HG02885 (cell line): ENCODE results near the gene NKAIN4.

ENCODE experiments used
- ATAC-seq: cut with Tn5 transposase; IDR thresholded peaks from one replicate; pipeline ENCODE4 v1.9.1; 2021; ENCODE audit warnings: mild to moderate bottlenecking; ENCODE audit not compliant: unreplicated experiment, poor library complexity

Gene NKAIN4

DNA sequence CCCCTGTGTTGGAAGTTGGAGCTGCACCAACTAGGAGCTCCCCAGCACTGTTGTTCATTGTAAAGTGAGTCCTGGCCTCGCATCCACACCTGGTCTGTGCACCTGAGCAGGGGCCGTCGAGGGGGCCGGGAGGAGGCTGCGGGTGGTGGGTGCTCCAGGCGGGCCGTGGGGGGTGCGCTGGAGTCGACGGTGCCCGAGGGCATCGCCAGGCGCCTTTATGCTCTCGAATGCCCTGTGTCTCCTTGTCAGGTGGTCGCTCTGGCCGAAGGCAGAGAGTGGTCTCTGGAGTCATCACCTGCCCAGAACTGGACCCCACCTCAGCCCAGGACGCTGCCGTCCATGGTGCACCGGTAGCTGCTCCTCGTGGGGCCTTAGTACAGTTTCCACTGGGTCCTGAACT is 22.7 kb upstream of the NKAIN4 start:
- ATAC-seq: no peak

DNA sequence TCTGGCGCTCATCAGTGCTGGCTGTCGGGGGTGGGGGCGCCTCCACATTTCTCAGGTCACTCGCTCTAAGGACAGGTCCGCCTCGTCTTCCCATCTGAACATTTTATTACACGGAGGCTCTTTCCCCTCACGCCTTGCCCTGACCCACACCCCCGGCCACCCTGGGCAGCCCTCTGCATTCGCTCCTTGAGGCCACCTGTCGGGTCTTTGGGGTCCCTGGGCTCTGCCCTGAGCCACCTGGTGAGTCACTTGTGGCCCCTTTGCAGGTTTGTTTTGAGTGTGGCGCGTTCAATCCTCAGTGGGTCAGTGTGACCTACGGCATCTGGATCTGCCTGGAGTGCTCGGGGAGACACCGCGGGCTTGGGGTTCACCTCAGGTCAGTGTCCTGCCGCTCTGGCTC is 21.6 kb upstream of the NKAIN4 start:
- ATAC-seq: no peak

DNA sequence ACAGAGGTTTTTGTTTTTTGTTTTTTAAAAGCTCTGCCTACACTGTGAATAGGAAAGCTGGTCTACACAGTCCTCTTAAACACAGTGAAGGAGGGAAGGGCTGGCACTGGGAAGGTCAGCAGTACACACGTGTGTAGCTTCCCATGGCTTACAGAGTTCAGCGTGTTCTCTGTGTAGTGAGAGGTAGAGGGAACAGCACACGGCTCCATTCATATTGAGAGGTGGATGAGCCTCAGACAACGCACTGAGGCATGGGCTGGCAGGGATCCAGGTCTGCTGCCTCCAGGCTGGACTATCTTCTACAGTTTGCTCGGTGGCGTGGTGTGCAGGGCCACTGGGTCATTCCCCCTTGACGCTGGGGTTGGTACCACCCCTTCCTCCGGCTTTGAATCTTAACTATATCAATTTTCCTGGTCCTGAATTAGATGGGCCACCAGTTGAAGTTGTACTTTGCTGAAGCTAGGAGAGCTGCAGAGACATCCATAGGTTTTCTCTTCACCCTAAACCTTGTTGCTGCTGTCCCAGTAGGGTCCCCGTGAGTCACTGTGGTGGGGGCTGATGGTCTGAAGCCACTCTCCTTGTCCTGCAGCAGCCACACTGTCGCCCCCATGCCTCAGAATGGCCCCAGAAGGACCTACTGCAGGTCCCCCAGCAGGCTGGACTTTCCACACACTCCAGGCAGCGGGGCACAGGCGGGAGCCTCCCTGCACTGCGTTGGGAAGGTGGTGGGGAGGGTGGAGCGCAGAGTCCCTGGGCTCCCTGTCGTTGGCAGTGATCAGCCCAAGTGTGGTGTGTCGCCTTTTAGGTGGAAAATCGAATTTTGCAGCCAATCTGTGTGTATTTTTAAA is 20.3 kb upstream of the NKAIN4 start:
- no peak for ATAC-seq

DNA sequence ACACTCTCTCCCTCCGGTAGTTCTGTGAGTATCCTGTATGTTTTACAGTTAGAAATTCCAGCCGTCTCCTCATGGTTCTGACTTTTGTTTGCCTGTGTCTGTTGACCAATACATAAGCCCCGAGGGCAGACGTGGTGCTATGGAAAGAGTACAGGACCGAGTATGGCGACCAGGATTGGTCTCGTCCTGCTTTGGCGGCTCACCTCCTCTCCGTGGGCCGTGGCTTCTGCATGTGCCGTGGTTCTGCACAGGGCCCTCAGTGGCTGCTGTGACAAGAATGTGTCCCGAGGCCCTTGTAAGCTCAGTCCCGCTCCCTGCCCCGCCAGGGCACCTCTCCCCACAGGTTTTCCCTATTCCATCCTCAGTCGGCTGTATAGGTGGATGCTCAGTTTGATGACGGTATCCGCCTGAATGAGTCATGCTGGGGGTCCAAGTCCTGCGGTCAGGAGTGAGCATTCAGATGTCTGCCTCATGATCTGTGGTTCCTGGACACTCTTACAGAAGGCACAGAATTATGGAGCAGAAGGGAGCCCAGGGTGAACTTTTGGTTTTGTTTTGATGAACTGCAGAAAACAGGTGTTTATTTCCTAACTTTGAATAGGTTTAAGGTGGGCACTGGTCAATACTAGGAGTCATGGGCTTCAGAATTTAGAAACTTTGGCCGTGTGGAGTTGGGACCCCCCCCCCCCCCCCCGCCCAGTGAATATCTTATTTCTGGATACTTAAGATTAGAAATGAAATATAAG is 19.5 kb upstream of the NKAIN4 start:
- ATAC-seq: no peak

DNA sequence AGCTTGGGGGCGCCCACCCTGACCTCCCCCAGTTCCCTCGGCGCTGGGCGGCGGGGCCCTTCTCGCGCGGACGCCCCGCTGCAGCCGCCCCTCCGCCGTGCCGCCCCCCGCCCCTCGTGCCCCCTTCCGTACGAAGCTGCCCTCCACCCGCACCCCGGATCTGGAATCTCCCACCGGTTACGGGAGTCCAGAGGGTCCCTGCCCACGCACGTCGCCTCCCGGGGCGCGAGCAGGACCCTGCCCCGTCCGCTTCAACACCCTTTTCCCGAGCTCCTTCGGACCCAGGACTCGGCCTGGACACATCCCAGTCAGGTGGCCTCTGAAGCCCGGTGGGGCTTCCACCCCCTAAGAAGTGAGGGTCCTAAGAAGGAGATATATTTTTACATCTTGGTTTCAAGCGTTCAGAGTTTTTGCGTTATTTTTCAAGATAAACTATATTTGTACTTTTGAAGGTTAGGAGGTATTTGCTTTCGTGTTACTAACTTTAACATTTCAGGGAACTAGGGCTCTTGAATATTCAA is 18.9 kb upstream of the NKAIN4 start:
- no peak for ATAC-seq

DNA sequence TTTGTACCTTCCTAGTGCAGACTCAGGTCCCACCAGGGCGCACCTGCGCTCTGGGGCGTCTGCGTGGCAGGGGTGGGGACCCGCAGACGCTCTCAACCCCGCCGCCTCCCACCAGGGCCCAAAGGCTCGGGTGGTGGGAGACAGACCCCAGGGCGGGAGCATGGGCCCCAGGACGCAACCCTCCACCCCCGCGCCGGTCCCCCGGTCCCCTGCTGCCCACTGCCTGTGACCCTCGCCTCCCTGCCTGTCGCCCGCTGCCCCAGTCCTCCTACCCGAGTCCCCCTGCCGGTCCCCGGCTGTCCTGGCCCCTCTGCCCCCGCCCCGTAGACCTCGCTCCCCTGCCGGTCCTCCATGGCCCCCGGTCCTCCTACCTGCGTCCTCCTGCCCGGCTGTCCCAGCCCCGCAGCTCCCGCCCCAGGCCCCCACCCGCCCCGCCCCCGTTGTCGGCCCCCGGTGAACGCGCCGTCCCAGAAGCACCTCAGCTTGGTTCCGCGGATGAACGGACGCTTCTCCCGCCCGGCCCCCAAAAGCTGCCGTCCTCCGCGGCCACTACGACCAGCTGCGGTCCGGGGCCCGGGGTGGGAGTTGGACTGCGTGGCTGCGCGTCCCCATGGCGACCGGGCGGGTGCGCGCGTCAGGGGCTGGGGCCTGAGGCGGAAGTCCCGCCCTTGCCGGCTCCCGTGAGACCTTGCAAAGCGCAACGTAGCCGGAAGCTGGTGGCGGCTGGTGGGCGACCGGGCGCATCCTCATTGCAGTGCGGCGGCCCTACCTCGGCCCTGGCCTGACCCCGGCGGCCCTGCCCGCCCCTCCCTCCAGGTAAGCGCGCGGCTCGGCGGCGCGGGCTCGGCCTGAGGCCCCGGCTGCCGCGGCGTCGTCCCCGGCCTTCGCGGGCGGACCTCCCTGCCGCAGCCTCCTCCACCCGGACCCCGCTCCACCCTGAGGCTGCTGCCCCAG is 18.1 kb upstream of the NKAIN4 start, which contains the start of gene ARFGAP1:
Gene ARFGAP1 (plus strand): TSS at position 709 of the 954 bp plus-strand sequence. CDS start 2,768 bp downstream, outside the sequence.
- peak; percentile 92 for ATAC-seq

DNA sequence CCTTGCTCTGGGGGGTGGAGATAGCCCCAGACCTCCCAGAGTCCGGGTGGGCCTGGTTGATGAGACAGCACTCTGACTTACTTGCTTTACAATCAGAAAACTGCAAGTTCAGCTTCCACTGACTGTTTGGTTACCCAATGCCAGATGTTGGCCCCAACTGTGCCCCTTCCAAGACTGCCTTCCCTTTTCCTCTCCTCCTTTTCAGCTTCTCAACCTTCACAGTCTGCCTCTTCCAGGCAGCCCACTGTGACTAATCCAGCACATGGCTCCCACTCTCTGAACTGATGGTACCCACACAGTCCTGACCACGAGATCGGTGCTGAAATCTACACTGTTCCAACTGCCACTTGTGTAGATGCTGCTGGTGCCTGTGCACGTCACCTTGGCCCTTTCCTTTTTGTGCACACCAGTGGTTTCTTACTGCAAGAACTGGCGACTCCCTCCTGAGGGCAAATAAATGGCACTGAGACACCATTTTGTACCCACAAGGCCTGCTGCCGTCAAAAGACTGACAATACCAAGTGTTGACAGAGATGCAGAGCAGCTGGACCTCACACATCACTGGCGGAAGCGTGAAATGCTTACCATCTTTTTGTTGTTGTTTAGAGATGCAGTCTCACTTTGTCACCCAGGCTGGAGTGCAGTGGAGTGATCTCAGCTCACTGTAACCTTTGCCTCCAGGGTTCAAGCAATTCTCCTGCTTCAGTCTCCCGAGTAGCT is 16.5 kb upstream of the NKAIN4 start:
- ATAC-seq: no peak

DNA sequence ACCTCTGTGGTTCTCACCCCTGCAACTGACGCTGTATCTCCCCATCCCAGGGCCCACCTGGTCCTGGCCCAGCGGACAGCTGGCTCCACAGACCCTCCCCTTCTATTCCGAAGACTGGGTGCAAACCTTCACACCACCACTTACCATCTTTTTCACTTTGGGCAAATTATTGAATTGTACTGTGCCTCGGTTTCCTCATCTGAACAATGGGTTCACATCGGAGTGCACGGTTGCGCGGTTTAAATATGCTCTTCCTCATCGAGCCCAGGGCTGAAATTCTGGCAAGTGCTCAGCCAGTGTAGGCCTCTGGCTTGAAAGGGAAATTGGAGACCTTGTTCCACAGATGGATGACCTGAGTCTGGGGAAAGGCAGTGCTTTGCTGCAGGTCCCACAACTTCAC is 15.5 kb upstream of the NKAIN4 start:
- no peak for ATAC-seq

DNA sequence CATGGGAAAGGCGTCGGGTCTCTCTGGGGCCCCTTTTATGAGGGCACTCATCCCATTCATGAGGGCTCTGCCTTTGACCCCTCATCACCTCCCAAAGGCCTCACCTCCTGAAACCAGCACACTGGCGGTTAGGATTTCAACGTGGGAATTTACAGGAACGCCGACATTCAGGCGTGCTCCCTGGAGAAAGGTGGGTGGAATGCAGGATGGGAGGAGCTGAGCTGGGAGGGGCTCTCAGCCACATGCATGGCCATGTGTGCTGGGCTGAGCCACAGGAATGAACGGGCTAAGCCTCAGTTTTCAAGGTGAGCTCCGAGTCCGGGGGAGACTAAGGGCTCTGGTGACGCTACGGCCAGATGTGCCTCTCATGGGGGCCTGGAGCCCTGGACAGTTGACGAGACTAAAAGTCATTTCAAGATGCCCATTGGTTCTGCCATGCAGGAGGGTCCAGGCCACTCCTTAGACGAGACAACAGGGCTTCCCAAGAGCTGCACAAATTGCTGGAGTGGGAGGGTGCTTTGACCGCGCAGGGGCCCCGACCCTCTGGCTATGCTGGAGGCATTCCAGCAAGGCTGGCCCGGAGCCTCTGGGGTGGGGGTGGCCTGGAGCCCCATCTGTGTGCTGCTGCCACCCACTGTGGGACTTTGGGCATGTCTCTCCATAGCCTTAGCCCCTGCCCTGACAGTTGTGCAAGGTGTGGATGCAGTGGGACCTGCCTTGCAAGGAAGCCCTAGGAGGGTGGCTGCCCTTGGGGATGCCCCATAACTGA is 14.6 kb upstream of the NKAIN4 start:
- no peak for ATAC-seq

DNA sequence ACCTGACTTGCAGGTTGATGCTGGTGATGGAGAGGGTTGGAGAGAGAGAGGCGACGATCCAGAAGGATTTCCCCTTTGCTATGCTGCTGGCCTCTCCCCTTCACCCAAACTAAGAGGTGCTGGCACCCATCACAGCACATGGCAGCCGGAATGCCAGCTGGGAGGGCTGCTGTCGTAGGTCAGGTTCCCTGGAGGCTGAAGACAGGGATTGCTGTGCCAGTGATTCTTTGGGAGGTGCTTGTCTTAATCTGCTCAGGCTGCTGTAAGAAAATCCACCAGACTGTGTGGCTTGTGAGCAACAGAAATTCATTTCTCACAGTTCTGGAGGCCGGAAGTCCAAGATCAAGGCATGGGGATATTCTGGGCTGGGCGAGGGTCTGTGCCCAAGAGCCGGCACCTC is 14.0 kb upstream of the NKAIN4 start:
- no peak for ATAC-seq

DNA sequence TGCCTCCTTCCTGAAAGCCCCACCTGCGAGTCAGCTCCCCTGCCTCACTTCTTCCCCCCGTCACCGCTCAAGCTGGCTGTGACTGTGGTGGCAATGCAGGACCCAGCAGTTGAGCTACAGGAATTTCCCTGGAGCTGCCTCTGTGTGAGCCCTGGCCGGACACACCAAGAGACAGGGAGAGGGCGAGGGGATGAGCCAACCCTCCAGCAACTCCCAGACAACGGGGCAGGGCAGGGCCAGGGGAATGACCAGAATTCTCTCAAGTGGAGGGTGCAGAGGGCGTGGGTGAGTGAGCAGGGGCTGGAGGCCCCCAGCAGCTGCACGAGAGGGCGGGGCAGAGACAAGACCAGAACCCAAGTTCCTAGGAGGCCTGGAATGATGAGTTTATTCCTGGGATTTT is 13.4 kb upstream of the NKAIN4 start:
- no peak for ATAC-seq

DNA sequence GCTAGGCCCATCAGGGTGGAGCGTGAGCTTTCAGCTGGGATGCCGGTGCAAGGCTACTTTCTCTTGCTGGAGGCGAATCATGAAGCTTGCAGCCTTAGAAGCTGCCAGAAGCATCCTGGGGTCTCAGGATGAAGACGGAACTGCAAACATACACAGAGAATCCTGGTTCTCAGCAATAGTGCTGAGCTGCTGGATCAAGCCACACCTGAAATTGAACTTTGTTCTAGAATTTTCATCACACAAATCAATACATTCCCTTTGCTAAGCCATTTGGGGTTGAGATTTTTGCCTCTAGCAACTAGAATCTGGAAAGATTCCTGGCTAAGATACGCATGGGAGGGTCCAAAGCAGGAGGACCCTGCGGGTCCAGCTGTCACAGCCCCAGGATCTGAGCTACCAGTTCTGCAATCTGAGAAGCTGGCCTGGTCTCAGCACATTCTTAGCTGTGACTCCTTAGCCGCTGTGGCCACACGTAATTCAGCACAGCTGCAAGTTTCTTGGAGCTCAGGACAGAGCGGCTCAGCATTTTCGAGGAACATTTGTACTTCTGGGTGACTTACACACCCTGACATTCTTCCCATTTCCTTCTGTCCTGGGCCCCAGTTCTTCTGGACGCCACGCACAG is 11.7 kb upstream of the NKAIN4 start:
- no peak for ATAC-seq

DNA sequence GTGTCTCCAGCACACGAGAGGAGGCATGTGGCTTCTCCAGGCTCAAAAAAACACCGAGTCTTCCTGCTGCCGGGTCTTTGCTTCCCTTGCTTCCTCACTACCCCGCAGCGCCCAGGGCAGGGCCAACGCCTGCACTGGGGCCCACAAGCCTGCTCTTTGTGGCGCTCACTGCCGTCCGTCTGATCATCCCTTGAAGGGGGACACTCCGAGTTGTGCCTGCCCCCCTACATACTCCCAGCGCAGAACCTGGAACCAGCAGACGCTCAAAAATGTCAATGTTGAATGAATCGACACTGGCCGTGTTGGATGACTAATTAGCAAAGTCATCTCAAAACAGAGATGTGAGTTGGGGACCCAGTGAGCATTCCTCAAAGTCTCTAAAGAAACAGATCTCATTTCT is 10.3 kb upstream of the NKAIN4 start:
- no peak for ATAC-seq

DNA sequence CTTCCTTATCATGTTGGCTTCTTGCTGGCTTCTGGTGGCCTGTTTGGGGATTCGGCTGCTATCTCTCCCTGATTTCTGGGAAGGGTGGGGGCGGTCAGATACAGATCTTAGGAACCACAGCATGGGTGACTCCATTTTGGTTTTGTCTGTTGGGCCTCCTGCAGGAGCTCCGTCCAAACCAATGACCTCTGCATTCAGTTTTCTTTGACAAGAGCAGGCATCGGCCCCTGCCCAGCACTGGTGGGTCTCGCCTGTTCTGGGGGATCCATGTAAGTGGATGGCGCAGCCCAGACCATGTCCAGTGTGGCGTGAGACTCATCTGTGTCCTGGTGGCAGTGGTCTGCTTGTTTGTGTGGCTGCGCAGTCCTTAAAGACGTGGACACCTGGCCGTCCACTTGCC is 9.7 kb upstream of the NKAIN4 start:
- no peak for ATAC-seq

DNA sequence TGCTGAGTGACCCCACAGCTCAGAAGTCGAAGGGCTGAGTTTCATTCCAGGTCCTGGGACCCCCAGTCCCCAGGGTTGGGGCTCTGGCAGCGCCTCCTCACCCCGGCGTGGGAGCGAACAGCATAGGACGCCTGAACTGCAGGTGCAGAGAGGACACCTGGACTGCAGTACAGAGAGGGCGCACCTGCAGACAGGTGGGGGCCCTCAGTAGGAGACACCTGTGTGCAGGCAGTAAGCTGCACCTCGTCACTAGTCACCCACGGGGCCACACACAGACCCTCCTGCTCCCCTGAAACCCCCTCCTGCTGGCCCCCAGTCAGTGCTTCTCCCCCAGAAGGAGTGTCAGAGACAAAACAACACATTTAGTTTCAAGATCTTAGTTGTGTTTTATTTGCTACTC is 8.6 kb upstream of the NKAIN4 start:
- ATAC-seq: no peak

DNA sequence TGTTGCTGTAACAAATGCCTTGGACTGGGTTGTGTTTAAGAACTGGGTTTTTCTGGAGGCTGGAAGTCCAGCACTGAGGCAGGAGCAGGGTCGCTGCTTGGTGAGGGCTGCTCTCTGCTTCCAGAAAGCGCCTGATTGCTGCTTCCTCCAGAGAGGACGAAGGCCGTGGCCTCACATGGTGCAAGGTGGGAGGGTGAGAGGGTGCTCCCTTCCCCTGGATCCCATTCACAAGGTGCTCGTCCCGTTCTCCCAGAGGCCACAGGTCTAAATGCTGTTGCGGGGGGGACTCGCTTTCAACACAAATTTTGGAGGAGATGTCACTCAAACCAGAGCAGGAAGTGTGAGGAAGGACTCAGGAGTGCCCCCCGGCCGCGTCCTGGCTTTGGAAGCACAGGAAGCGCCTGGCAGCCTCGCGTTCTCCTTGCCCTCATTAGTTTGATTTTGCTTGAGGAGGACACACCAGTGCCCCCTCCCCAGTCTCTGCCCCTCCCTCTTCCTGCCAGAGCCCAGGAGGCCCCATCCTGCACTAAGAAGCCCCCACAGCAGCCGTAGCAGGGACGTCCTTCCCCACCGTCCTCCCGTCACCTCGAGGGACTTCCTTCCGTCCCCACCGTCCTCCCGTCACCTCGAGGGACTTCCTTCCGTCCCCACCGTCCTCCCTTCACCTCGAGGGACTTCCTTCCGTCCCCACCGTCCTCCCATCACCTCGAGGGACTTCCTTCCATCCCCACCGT is 7.7 kb upstream of the NKAIN4 start:
- ATAC-seq: no peak

DNA sequence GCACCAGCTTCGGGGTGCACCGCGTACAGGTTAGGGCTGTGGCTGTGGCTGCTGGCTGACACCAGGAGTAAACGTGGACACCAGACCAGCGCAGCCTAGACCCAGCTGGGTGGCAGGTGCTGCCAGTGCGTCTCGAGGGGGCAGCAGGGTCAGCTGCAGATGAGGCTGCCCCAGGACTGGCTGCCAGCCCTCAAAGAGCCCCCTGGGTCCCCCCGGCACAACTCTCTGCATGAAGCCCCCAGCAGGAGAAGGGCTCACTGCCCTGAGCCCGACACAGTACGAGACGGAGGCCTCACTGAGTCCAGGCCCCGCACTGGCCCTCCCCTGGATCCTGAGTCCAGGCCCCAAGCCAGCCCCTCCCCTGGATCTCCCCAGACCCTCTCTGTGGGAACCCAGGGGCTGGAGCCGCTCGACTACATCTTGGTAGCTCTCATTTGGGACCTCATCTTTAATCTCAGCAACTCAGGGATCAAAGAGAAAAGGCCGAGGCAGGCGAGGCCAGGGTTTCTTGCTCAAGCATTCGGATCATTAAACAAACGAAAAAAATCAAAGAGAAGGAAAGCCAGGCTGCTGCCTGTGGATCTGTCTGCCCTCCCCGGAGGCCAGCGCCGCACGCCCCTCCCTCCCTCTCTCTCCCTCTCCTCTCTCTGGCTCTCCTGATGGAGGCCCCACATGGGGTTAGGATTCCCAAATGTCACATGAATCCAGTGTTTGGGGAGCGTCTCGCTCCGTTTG is 7.0 kb upstream of the NKAIN4 start:
- no peak for ATAC-seq
